GM12864 (cell line): ENCODE data around the gene ESRP2.

ENCODE experiments used
- DNase-seq: peaks from one replicate; pipeline ENCODE4 v3.0.0-alpha.2; 2011; ENCODE audit warnings: low read depth
- H3K4me3 ChIP-seq: 2 replicates; pipeline ENCODE4 v1.5.1; 2011; ENCODE audit warnings: mild to moderate bottlenecking, low read depth, low read length, control low read depth
- TF ChIP-seq, protein P1 (sequence below): IDR thresholded peaks from 2 replicates; pipeline ENCODE4 v1.5.1; 2011; ENCODE audit warnings: low read depth, mild to moderate bottlenecking, moderate library complexity, low read length, control low read depth, inconsistent platforms; ENCODE audit errors: missing control alignments

ESRP2 gene

DNA sequence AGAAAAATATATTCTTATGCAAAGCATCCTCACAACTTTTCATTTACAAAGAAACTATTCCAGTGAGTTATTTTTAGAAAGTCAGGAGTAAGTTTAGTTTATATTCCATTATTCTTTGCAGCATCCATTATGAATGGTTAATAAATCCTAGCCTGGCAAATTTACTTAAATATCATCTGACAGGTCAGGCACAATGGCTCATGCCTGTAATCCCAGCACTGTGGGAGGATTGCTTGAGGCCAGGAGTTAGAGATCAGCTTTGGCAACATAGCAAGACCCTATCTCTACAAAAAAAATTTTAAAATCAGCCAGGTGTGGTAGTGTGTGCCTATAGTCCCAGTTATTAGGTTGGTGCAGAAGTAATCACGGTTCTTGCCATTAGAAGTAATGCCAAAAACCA, 12.9 kb downstream of the ESRP2 start:
- no peak for DNase-seq
- TF ChIP-seq, protein P1, sequence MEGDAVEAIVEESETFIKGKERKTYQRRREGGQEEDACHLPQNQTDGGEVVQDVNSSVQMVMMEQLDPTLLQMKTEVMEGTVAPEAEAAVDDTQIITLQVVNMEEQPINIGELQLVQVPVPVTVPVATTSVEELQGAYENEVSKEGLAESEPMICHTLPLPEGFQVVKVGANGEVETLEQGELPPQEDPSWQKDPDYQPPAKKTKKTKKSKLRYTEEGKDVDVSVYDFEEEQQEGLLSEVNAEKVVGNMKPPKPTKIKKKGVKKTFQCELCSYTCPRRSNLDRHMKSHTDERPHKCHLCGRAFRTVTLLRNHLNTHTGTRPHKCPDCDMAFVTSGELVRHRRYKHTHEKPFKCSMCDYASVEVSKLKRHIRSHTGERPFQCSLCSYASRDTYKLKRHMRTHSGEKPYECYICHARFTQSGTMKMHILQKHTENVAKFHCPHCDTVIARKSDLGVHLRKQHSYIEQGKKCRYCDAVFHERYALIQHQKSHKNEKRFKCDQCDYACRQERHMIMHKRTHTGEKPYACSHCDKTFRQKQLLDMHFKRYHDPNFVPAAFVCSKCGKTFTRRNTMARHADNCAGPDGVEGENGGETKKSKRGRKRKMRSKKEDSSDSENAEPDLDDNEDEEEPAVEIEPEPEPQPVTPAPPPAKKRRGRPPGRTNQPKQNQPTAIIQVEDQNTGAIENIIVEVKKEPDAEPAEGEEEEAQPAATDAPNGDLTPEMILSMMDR: no peak
- H3K4me3 ChIP-seq: no peak overlapping the region

DNA sequence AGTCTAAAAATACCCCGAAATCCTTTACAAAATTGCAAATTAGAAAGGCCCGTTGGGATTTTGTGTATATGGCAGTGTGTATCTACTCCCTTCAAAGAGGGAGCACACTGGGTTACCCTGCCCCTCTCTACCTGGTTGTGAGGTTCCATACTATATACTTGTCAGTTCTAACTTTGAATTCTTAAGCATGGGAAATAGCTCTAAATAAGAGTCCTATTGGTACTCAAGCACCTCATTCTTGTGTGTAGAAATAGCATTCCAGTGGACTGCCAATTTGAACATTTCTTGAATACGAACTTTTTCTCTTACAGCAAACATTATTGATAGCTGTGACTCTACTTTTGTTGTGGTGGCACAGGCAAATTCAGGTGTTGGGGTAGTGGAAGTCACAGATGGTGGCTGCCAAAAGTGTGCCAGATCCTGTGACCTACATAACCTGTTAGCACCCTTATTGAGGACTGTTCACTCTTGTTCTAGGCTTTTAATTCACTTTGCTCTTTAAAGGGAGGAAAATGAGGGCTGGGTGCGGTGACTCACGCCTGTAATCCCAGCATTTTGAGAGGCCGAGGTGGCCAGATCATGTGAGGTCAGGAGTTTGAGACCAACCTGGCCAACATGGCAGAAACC, 16.1 kb downstream of the ESRP2 start:
- H3K4me3 ChIP-seq: no peak overlapping the region
- TF ChIP-seq, protein P1: no peak
- no peak for DNase-seq

DNA sequence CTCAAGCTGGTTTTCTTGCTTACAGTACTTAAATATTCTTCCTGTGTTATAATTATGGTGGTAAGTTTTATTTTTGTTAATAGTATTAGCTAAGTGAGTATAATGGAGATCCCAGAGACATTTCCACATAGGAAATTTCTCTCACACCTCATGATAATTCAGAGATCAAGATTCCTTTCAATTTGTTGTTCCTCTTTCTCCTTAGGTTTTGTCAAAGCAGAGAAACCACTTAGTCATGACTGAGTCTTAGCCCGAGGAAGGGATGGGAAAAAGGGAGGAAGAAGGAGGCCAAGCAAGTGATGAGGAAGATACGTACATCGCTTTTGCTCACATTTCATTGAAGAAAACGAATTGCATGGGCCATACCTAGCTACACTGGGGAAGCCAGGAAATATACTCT, 18.4 kb downstream of the ESRP2 start:
- H3K4me3 ChIP-seq: no peak overlapping the region
- DNase-seq: no peak
- TF ChIP-seq, protein P1: no peak

DNA sequence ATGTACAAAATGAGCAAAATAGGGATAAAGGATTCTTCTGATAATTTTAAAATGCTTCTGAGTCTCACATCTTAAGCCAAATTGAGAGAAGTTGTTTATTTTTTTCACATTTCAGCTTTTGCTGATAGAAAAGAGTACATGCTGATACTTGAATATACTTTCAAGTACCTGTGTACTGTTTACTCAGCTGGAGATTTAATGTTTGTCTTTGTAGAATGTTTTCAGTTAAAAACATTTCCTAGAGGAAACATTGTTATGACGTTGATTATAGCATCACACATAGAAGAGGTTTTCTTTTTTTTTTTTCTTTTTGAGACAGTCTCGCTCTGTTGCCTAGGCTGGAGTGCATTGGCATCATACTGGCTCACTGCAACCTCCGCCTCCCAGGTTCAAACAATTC, 19.7 kb downstream of the ESRP2 start:
- no peak for DNase-seq
- no peak overlapping the region for H3K4me3 ChIP-seq
- TF ChIP-seq, protein P1: no peak

DNA sequence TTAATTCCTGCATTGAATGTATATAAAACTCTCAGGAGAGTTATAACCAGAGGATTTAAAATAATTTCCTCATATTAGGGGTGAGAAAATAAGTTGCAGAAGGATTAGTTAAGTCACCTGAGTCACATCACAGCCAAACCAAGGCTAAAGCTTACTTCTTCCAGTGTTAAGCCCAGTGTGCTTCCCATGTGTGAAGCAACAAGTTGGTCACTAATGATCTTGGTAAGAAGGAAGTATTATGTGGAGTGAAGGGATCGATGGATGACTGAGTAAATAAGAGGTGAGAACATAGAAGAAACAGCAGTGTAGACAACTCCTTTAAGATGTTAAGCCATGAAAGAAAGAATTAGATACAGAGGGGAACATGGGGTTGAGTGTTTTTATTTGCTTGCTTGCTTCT, 20.6 kb downstream of the ESRP2 start:
- no peak for DNase-seq
- TF ChIP-seq, protein P1: no peak
- no peak overlapping the region for H3K4me3 ChIP-seq

DNA sequence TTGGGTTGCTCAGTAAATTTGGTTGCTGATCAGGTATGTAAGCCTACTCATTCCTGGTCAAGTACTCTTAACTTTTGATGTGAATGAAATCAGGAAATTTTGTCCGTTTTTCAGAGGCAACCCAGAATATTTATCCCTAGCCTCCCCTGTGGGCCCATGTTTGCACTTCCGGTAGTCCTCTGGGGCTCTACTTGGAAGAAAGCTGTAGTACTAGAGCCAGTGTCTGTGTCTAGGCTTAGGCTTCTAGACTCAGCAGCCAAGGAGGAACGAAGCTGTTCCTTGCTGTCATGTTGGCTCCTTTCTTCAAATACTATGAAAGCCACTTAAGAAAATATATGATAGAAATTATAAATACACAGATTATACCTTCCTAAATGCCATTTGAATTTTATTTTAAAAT, 21.2 kb downstream of the ESRP2 start:
- no peak overlapping the region for H3K4me3 ChIP-seq
- TF ChIP-seq, protein P1: no peak
- DNase-seq: no peak

DNA sequence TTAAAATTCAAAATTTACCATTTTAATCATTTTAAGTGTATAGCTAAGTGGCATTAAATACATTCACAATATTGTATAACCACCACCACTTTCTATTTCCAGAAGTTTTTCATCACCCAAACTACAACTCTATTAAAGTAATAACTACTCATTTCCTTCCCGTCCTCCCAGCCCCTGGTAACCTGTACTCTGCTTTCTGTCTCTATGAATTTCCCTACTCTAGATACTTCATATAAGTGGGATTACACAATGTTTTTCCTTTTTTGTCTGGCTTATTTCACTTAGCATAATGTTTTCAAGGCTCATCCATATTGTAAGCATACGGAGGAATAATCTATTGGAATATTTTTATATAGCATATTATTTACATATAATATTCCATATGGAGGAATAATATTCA, 29.7 kb downstream of the ESRP2 start:
- TF ChIP-seq, protein P1: no peak
- no peak for DNase-seq
- no peak overlapping the region for H3K4me3 ChIP-seq
